ENCODE data around the gene IGSF22.
A peak's percentile ranks its signal among the peaks of the same experiment; 100 is the strongest.
"Not testable (repeated sequence)": the region's sequence is repeated elsewhere in the genome, so short reads cannot be mapped to it uniquely, and the experiment has no call there.

IGSF22 gene

GRCh38 chr11:18709414-18709813, 16.6 kb downstream of the IGSF22 start:
- FAIRE-seq = no peak

GRCh38 chr11:18707811-18708340, 18.1 kb downstream of the IGSF22 start:
- no peak for FAIRE-seq

- peak; percentile 9 for FAIRE-seq
These were observed 19.4 kb downstream of the IGSF22 start for GRCh38 chr11:18706330-18707243.

- no peak for FAIRE-seq
These were observed 20.2 kb downstream of the IGSF22 start for GRCh38 chr11:18705651-18706281.

- no peak for FAIRE-seq
These were observed 21.3 kb downstream of the IGSF22 start for GRCh38 chr11:18704698-18705097.

- no peak for FAIRE-seq
These were observed 21.8 kb downstream of the IGSF22 start for GRCh38 chr11:18704045-18704645.

GRCh38 chr11:18703001-18703763, 22.8 kb downstream of the IGSF22 start:
- FAIRE-seq = no peak

GRCh38 chr11:18701614-18702216, 24.3 kb downstream of the IGSF22 start:
- no peak for FAIRE-seq

- no peak for FAIRE-seq
These were observed 25.1 kb downstream of the IGSF22 start for GRCh38 chr11:18700872-18701271.

GRCh38 chr11:18700375-18700774, 25.6 kb downstream of the IGSF22 start:
- no peak for FAIRE-seq

GRCh38 chr11:18699848-18700261, 26.1 kb downstream of the IGSF22 start:
- FAIRE-seq = no peak

- no peak for FAIRE-seq
These were observed 26.8 kb downstream of the IGSF22 start for GRCh38 chr11:18699269-18699596.

GRCh38 chr11:18698341-18699268, 27.4 kb downstream of the IGSF22 start, which contains the start of gene TMEM86A:
TSS of gene TMEM86A (plus strand) at chr11:18698779. CDS start at chr11:18698887, 108 bp downstream.
- no peak for FAIRE-seq

- FAIRE-seq = no peak
These were observed 28.4 kb downstream of the IGSF22 start for GRCh38 chr11:18697576-18697975.

GRCh38 chr11:18696638-18697225, 29.3 kb downstream of the IGSF22 start:
- no peak for FAIRE-seq

- FAIRE-seq = no peak
These were observed 32.8 kb downstream of the IGSF22 start for GRCh38 chr11:18692941-18693760.

GRCh38 chr11:18691467-18692140, 34.4 kb downstream of the IGSF22 start:
- not testable (repeated sequence) for FAIRE-seq

GRCh38 chr11:18684267-18684666, 41.7 kb downstream of the IGSF22 start:
- no peak for FAIRE-seq

- FAIRE-seq = no peak
These were observed 43.5 kb downstream of the IGSF22 start for GRCh38 chr11:18682466-18682865.

Data from islet of Langerhans (tissue), 1 donor.